ENCODE data around the gene ATAD2B.

DNA sequence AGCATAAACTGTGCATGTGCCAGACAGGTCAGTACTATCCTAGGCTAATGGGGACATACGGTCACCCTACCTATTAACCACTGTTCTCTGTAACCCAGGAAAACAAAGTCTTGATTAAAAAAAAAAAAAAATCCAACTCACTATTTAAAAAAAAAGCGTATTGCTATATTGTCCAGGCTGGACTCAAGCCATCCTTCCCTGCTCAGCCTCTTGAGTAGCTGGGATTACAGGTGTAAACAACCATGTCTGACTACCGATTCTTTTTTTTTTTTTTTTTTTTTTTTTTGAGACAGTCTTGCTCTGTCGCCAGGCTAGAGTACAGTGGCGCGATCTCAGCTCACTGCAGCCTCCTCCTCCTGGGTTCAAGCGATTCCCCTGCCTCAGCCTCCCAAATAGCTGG is 11.6 kb downstream of the ATAD2B start:
- TF ChIP-seq, protein P1, sequence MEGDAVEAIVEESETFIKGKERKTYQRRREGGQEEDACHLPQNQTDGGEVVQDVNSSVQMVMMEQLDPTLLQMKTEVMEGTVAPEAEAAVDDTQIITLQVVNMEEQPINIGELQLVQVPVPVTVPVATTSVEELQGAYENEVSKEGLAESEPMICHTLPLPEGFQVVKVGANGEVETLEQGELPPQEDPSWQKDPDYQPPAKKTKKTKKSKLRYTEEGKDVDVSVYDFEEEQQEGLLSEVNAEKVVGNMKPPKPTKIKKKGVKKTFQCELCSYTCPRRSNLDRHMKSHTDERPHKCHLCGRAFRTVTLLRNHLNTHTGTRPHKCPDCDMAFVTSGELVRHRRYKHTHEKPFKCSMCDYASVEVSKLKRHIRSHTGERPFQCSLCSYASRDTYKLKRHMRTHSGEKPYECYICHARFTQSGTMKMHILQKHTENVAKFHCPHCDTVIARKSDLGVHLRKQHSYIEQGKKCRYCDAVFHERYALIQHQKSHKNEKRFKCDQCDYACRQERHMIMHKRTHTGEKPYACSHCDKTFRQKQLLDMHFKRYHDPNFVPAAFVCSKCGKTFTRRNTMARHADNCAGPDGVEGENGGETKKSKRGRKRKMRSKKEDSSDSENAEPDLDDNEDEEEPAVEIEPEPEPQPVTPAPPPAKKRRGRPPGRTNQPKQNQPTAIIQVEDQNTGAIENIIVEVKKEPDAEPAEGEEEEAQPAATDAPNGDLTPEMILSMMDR (conservative IDR thresholded peaks at IDR 0.05; ENCODE audit: low read depth, low read length) = no peak
- TF ChIP-seq EZH2 (IDR thresholded peaks at IDR 0.05; ENCODE audit: low read length, unreplicated experiment) (no peak), EZH2phosphoT487 (IDR thresholded peaks at IDR 0.05; ENCODE audit: borderline replicate concordance, low read length) (no peak)

Measured in PC-3 (cell line).